Measurements from ENCODE around the gene IGF2BP2. TPM values are rescaled to one million over a fixed set of nuclear protein-coding genes. Genes with fewer than 3 reads are reported as not detected.

Gene IGF2BP2
- total RNA-seq, 1 experiment from 2014 or later, result 75.9 TPM

- intact Hi-C loops (cut with micrococcal nuclease; ENCODE audit: unreplicated experiment), result no loop called here
- Mint-ChIP-seq H3K9me3 (ENCODE audit: unreplicated experiment) (no peaks in the 10 kb centered on the region), H3K4me3 (ENCODE audit: unreplicated experiment) (no peak overlapping the region), H3K4me1 (ENCODE audit: low read depth, unreplicated experiment) (peaks cover 21% of the 10 kb centered on the region), H3K27me3 (ENCODE audit: insufficient read depth, unreplicated experiment) (no peaks in the 10 kb centered on the region), H3K27ac (ENCODE audit: unreplicated experiment) (no peak overlapping the region), H3K36me3 (ENCODE audit: insufficient read depth, unreplicated experiment) (peaks cover 5% of the 10 kb centered on the region)
- Histone ChIP-seq H3K27me3 (replicated peaks; ENCODE audit: control insufficient read depth, insufficient read depth, low read length) (no peaks in the 10 kb centered on the region), H3K36me3 (ENCODE audit: control insufficient read depth, insufficient read depth, low read length) (no peaks in the 10 kb centered on the region), H3K9me3 (no peaks in the 10 kb centered on the region), H3K4me3 (ENCODE audit: low read depth, low read length) (no peak overlapping the region), H3K4me1 (peaks cover 7% of the 10 kb centered on the region; the same call in 1 of the 2 replicates)
- DNase-seq, result no peak
- CTCF ChIA-PET, result interaction anchor here (0.6 to 1.8 kb wide), 2 partner anchors 10 to 118 kb away, joined by 3 to 4 read pairs; no protein-coding TSS in a partner anchor
- no TSS peak for BruUV-seq (replicated peaks)
- TF ChIP-seq CTCF (IDR thresholded peaks at IDR 0.05; ENCODE audit: insufficient read depth in 1 of 2, low read depth in 1 of 2, low read length in 1 of 2, severe bottlenecking in 1 of 2, unreplicated experiment in 1 of 2), result no peak
- POLR2A ChIA-PET, result no interaction called here
Measured at GRCh38 chr3:185778821-185779220, 46.0 kb downstream of the IGF2BP2 start.

GRCh38 chr3:185778094-185778493 lies 46.7 kb downstream of the IGF2BP2 start:
- Histone ChIP-seq H3K27me3 (replicated peaks; ENCODE audit: control insufficient read depth, insufficient read depth, low read length) (no peaks in the 10 kb centered on the region), H3K4me1 (peaks cover 7% of the 10 kb centered on the region; the same call in 1 of the 2 replicates), H3K4me3 (ENCODE audit: low read depth, low read length) (no peak overlapping the region), H3K36me3 (ENCODE audit: control insufficient read depth, insufficient read depth, low read length) (no peaks in the 10 kb centered on the region), H3K9me3 (no peaks in the 10 kb centered on the region)
- no peaks in the 10 kb centered on the region for H3K27me3 Mint-ChIP-seq (ENCODE audit: insufficient read depth, unreplicated experiment)
- no peak overlapping the region for H3K27ac Mint-ChIP-seq (ENCODE audit: unreplicated experiment)
- H3K9me3 Mint-ChIP-seq (ENCODE audit: unreplicated experiment), result no peaks in the 10 kb centered on the region
- POLR2A ChIA-PET, result no interaction called here
- peaks cover 5% of the 10 kb centered on the region for H3K36me3 Mint-ChIP-seq (ENCODE audit: insufficient read depth, unreplicated experiment)
- no peak for TF ChIP-seq CTCF (IDR thresholded peaks at IDR 0.05; ENCODE audit: insufficient read depth in 1 of 2, low read depth in 1 of 2, low read length in 1 of 2, severe bottlenecking in 1 of 2, unreplicated experiment in 1 of 2)
- CTCF ChIA-PET, result interaction anchor here (1.8 kb wide), 1 partner anchor 10 kb away, joined by 4 read pairs; no protein-coding TSS in a partner anchor
- BruUV-seq (replicated peaks), result no TSS peak
- no peak overlapping the region for H3K4me3 Mint-ChIP-seq (ENCODE audit: unreplicated experiment)
- DNase-seq, result no peak
- peaks cover 23% of the 10 kb centered on the region for H3K4me1 Mint-ChIP-seq (ENCODE audit: low read depth, unreplicated experiment)
- intact Hi-C loops (cut with micrococcal nuclease; ENCODE audit: unreplicated experiment), result no loop called here

- Histone ChIP-seq H3K9me3 (no peaks in the 10 kb centered on the region), H3K4me1 (no peaks in the 10 kb centered on the region), H3K4me3 (ENCODE audit: low read depth, low read length) (no peak overlapping the region), H3K36me3 (ENCODE audit: control insufficient read depth, insufficient read depth, low read length) (no peaks in the 10 kb centered on the region), H3K27me3 (replicated peaks; ENCODE audit: control insufficient read depth, insufficient read depth, low read length) (no peaks in the 10 kb centered on the region)
- no peak for DNase-seq
- H3K36me3 Mint-ChIP-seq (ENCODE audit: insufficient read depth, unreplicated experiment), result peaks cover 9% of the 10 kb centered on the region
- ChIA-PET POLR2A (no interaction called here), CTCF (interaction anchor here (2.0 kb wide), 1 partner anchor 35 kb away, joined by 21 read pairs; no protein-coding TSS in a partner anchor)
- BruUV-seq (replicated peaks), result no TSS peak
- H3K4me3 Mint-ChIP-seq (ENCODE audit: unreplicated experiment), result no peak overlapping the region
- TF ChIP-seq CTCF (IDR thresholded peaks at IDR 0.05; ENCODE audit: insufficient read depth in 1 of 2, low read depth in 1 of 2, low read length in 1 of 2, severe bottlenecking in 1 of 2, unreplicated experiment in 1 of 2), result no peak
- H3K27ac Mint-ChIP-seq (ENCODE audit: unreplicated experiment), result no peak overlapping the region
- H3K9me3 Mint-ChIP-seq (ENCODE audit: unreplicated experiment), result no peaks in the 10 kb centered on the region
- intact Hi-C loops (cut with micrococcal nuclease; ENCODE audit: unreplicated experiment), result no loop called here
- peaks cover 19% of the 10 kb centered on the region for H3K4me1 Mint-ChIP-seq (ENCODE audit: low read depth, unreplicated experiment)
- no peaks in the 10 kb centered on the region for H3K27me3 Mint-ChIP-seq (ENCODE audit: insufficient read depth, unreplicated experiment)
Measured at GRCh38 chr3:185770109-185770508, 54.7 kb downstream of the IGF2BP2 start.
